ENCODE data around the gene BACH2. TPM values are rescaled to one million over a fixed set of nuclear protein-coding genes. Genes with fewer than 3 reads are reported as not detected.

The BACH2 gene
- polyA plus RNA-seq, 1 donor: 11.4 TPM

DNA sequence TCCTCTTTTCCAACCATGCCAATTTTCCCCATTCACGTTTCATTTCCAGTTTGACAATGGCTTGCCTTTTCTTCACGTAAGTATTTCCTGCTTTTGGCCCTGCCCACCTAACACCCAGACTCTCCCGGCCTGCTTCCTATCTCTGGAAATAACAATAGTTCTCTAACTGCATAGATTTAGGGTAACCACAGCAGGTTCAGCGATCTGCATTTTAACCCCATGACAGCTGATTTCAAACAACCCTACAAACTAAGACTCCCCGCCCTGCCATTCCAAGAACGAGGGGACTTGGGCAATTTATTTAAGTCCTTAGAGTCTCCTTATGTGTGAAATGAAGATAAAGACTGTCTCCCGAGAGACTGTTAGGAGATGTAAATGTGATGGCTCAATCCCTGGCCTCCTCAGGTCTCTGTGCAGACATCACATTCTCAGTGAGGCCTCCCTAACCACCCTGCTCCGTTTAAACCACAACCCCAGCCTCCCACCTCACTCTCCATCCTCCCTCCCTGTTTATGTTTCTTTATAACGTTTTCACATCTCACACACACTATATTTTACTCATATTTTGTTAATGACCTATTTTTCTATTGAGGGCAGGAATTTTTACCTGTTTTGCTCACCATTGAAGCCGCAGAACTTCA lies 267.5 kb downstream of the BACH2 start:
- no peak for DNase-seq

DNA sequence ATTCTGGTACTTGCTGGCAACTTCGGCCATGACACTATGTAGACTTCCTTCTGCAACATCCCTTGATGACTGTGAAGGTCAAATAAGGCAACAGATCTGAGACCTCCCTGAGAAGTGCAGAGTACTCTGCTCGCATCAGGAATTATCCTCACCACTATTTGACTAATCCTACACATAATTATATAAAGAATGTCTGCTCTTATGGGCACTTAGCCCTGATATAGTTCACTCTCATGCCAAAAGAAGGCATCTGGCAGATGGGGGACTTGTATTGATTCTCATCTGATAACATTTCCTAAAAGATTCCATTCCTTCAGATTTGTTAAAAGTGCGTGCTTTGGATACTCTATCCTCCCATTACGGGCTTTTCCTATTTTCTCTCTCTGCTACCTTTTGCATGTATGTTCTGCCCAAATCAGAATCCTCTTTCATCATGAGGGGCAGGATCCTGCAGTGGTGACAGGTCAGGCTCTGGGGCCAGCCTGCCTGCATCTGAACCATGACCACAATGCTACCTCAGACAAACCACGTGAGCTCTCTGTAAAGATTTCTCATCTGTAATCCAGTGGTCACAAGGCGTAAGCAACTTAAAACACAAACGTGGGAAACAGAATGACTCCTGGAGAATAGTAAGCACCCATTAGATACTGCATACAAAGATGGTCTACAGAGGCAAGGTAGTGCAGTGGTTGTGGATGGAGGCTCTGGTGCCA lies 268.4 kb downstream of the BACH2 start:
- DNase-seq: no peak

DNA sequence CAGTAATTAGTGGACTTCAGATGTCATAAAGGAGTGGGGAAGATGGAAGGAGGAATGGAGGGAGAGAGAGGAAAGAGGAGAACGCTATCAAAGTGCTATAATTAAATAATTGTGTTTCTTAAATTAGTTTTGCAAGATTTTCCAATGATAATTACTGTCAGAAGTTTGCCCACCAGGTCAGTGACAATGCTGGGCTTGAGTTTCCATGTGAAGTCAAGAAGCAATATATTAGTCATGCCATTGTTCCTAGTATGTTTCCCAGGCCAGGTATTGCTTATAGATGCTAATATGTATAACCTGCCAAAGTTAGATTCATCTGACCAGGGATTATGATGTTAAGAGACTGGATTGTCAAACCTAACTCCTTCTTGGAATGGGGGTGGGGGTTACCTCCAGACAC lies 270.4 kb downstream of the BACH2 start:
- no peak for DNase-seq

DNA sequence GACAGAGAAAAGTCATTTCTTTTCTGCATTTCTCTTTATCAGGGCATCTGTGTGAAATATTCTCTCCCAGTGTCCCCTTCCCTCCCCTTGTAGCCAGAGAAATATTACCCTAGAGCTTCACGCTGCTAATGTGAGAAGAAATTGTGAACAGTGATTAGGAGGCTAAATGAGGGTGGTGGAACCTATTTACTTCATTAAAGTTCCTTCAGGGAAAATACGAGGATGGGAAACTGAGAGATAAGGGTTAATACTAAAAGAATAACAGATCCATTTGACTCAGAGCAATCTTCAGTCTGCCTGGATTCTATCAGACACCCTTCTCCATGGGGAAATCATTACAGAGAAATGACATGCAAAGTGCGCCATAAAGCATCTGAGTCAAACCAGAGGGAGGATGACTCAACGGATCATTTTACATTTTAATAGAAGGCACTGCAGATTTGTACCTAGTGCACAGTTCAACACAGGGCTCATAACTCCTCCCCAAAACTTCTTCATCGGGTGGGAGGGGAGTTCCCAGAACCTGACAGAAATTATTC lies 271.1 kb downstream of the BACH2 start:
- no peak for DNase-seq

DNA sequence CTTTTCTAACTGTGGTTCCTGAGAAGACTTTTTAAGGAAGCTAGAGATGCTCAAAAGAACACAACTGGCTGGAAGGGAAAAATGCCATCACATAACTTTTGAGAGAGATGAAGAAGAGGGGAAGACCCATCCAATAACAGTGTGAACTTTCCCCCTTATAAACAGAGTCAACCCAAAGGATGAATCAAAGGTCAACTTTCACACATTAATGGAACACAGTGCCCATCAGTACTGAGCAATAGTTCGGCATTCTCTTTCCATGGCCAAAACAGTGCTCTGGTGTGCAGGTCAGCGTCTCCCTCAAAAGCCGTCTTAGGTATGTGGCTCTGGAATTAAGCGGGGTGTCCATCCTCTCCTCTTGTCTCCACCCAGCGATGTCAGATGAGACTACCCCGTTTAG lies 272.0 kb downstream of the BACH2 start:
- no peak for DNase-seq

DNA sequence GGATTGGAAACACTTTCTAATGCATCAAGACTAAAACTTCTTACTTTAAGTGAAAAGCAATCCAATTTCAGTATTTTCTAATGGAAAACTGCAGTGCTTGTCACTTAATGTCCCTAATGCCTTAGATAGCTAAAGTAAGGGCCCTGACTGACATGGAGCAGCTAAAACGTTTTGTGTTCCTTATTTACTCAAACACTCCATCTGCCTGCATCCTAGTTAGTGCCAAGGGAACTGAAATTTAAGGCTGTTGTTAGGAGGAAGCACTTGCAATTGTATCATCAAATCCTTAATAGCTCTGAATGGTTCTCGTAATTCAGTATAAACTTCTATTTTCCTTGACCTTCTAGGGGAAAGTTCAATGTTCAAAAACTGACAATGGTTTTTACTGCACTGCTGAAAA lies 274.9 kb downstream of the BACH2 start:
- DNase-seq: no peak

DNA sequence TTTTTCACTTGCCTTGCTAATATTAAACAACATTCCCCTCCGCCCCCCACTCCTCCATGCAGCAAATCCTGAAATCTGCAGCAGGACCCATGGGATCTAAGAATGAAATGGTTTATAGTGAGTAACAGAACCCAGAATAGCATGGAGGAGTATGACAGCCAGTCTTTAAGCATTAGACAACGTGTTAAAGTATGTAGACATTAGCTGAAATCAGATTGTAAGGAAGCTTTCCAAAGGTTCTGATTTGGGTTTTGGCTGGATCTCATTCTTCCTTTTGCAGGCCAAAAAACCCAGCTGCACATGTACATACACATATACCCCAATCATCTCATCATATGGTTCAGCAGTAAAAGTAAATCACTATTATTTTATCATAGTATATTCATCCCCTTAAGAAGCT lies 275.9 kb downstream of the BACH2 start:
- DNase-seq: no peak

DNA sequence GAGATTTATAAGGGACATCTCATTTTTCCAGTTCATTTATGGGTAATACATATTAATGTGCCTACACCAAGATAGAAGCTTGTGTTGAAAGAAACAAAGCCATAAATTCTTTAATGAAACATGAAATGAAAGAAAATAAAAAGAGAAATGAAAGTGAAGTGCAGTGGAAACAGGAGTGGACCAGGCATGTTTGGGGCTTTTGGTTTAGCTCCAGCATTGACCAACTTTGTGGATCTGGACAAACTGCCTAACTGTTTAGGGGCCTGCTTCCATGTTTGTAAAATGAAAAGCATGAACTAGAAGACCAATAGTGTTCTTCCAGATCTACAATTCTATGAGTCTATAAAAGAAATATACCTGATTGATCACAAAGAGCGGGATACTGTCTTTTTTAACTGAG lies 277.4 kb downstream of the BACH2 start:
- no peak for DNase-seq

DNA sequence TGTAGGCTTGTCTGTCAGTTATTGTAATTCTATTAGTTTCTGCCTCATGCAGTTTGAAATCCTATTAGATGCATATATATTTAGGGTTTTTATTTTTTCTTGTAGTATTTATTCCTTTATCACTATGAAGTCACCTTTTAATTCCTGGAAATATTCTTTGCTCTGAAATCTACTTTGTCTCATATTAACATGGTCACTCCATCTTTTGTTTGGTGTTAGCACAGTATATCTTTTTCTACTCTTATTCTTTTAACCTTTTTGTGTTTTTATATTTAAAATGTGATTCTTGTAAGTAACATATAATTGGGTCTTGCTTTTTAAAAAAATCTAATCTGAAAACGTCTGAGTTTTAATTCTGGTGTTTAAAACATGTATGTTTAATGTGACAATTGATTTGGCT lies 280.8 kb downstream of the BACH2 start:
- DNase-seq: no peak

DNA sequence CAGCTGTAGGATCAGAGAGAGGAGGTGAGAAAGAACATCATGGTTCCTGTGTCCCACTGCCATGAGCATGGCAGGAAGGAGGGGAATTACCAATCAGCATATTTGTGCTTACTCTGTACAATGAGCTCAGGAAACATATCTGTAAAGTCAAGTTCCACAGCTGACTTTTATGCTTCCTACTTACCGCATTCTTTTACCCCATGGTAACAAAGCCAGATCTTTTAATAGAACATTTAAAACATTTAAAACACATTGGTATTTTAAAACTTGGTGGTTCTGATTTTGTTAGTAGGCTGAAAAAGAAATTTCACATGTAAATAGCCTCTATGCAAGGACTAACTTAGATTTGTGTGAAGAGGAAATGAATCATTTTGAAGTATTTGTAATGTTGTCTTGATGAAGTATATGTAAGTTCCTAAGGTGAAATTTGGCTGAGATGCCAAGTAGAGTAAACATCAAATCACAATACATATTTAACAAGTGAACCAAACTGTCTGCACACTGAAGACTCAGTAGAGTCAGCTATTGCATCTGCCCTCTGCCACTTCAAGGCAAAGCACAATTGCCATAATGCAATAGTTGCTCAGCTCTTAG lies 287.6 kb downstream of the BACH2 start:
- no peak for DNase-seq

DNA sequence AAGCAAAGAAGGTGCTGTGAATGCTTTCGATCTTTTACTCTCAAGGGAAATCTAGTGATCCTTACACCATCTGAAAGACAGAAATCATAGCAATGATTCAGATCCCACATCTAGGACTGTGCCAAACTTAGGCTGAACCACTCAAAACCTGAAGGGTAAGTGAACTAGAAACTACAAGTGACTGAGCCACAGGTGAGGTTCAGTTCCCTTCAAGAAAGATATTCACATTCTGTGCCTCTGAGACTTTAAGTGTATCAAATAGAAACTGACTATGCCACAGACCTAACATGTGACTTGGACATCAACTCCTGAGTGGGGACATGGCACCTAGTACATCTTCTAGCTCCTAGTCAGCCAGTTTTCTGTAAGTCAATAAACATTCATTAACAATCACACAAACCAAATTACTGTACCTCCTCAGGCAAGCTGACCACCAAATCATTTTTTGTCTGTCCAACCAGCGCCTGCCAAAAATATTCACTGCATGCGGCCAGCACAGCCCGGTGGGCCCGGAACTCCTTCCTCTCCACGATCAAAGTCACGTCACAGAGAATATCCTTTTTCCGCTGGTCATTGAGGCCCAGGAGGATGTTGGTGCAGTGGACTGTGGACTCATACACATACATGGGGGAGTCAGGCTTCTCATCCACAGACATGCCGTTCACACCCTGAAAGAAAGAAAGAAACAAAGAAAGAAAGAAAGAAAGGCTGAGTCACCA lies 288.3 kb downstream of the BACH2 start:
- DNase-seq: no peak

DNA sequence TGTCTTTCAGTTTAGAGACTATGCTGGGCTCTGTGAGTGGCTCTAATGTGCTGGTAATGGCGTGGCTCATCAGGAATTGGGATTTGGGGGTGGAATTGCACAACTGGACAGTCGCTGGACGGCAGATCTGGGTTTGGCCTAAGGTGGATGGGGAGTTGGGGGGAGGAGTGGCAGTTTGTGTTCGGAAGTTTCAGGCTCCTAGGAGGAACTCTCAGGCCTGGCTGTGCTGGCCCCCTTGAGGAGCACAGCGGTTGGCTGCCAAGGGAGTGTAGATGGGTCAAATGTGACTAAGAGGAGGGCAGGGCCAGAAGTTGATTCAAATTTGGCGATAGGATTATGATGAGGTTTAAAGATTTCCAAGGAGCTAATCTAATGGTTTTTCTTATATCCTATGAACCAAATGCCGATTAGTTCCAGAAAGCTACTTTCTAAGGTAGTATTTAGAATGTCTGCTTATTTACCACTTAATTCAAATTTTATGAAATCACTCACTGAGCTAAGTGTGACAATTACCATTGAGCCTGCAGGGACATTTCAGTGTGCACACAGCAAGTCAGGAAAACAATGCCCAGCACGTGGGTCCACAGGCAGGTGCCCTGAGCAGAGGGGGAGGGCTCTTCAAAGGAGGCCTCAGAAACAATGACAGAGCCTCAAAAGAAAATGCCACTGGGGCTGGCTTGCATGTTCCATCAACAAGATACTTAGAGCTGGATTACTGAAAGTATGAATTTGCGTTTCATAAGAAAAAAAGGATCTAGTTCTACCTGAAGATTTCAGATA lies 291.4 kb downstream of the BACH2 start:
- no peak for DNase-seq

DNA sequence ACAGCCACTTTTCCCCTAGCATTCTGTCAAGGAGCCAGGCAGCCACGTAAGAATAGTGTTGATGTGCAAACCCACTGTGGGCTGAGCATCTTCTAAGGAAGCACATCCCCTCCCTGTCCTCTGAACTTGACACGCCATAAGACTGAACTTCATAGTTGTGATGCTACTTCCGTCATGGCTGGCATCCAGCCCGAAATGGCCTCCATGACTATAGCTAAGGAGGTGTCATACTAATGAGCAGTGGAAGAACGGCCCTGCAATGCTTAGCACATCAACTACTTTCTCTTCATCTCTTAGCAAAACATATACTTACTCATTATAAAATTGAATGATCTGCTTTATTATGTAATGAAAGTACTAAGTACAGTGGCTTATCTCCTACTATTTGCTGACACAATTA lies 292.1 kb downstream of the BACH2 start:
- no peak for DNase-seq

DNA sequence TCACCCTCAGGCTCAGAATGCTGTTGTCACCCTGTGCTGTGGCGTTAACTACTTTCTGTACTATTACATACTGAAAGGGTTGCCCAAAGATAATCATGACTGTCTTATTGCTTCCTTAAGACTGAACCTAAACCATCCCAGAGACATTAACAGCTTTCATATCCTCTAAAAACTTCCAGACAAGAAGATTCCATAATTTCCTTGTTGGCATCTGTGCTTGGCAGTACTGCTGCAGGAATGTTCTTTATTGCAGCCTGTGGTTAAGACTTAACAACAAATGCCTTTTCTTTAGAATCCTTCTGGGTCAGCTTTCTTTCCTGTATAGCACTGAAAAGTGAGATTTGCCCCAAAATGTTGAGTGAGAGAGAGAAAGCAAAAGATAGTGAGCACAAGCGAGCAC lies 292.7 kb downstream of the BACH2 start:
- no peak for DNase-seq

DNA sequence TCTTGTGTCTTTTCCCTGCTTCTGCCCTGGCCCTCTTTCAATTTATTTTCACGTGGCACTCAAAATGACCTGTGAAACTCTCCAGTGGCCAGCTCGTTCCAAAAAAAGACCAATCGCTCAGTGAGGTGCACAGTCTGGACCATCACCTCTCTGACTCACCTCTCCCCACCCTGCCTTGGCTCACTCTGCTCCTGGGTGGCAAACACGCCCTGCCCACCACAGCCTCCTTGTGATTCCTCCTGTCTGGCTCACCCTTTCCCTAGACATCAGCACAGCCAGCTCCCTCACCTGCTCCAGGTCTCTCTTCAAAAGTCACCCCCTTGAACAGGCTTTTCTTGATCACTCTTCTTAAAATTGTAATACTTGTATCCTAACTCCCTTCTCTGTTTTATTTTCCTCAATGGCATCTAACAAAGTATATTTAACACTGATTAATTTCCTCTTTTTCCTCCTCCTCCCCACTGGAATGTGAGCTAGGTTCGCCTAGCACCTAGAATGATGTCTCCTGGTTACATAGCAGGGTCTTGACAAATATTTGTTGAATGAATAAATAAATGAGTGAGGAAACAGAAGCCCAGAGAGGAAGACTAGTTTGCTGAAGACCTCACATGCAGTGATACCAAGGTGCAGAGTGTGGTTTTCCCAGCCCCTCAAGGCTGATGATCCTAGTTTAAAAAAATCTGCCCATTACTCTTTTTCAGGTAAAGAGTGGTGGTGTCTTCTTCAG lies 293.4 kb downstream of the BACH2 start:
- DNase-seq: no peak

DNA sequence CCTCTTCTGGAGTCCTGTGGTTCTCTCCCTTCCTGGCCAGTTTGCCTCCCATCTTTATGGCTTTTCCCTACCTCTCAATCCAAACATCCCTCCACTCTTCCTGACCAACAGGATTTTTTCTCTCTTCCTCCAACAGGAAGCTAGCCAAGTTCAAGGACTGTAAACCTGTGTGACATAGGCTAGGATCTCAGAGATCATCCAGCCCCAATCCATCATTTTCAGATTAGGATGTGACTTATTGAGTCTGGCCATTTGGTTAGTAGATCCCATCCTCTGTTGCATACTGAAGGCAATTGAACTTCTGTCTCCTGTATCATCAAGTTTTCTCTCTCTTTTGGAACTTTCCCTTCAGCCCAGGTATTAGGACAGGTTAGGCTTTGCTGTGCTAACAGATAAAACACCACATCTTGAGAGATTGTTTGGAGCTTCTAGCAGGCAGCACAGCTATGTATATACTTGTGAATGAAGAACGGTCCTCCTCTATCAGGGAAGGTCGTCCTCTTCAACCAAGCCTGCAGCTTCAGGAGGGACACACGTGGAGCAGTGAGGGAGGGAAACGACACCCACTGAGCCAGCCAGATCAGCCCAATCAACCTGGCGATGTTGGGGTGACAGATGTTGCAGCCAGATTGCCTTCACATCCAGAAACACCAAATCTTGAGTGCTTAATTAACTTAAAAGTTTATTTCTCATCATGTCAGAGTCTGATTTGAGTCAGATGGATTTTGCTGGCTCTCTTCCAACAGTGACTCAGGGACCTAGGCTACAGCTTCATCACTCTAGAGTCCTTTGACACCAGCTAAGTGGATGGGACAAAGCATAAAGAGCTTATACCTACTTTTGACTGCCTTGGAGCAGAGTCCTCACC lies 295.5 kb downstream of the BACH2 start:
- no peak for DNase-seq

DNA sequence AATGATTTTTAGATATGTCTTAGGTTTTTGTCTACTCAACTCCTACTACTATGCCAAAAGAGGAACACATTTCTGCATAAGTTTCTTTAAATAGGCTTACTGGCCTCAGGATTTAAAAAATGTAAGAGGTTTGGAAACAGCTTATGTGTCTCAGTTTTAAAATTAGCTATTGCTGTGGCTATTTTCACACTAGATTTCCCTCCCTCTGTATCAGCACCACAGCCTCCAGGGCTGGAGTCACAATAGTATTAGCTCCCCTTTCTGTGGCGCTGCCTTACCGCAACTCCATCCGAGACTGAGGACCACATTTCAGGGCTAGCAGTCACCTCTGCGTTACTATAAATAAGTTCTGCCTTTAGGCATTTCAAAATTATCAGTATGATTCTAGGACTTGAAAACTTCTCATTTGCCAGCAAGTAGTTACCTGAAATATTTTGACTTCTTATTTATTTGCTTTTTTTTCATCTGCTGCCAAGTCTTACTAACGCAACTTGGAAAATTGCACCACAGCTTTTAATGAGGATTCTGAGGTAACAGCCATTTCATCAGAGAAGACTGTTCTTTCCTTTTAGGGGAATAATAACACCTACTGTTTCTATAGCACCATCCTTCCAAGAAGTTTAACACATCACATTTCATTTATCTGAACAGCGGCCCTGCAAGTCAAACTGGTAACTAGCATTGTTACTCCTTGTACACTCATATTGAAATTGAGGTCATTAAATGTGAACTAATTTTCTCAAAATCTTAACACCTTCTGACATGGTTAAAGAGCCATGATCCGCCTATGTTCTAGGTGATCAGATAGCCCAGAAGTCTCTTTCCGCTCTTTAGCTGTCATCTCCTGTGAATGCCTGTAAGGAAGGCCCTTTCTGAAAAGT lies 296.5 kb downstream of the BACH2 start:
- no peak for DNase-seq

DNA sequence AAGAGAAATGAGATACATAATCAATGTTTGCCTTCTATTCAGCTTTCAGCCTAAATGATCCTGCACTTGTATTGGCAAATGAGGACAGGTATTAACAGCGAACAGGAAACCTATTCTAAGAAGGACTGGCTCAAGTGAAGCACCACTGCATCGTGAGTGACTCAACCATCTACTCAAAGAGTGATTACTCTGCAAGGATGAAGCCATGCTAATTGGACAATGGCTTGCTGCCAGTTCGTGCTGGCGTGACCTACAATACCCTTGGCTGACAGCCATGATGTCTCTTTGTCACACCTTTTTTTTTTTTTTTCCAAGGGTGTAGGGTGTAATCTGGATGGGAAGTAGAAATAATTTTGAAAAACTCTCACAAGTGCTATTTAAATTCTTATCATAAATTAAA lies 297.5 kb downstream of the BACH2 start:
- DNase-seq: no peak

Data from left kidney (tissue), 2 donors.